Epithelial cell of proximal tubule (primary cell): Measurements from ENCODE around the gene AOPEP. TPM values are rescaled to one million over a fixed set of nuclear protein-coding genes. Genes with fewer than 3 reads are reported as not detected.

Experiments
- DNase-seq: peaks from one replicate; pipeline ENCODE4 v3.0.0-alpha.2; 2011; ENCODE audit warnings: low read depth
- H3K4me3 ChIP-seq: 2 replicates; pipeline ENCODE4 v1.5.1; 2011; ENCODE audit warnings: low read depth, mild to moderate bottlenecking, low read length
- total RNA-seq: library from RNA; depleted of rRNA; stranded (reverse); fragments of >200 nt; gene quantifications from 2 replicates; pipeline ENCODE4 v1.2.3, GENCODE V29; 2015
- TF ChIP-seq, protein P1 (sequence below): conservative IDR thresholded peaks from 2 replicates; pipeline ENCODE4 v1.5.1; 2012; ENCODE audit warnings: low read depth, mild to moderate bottlenecking, low read length

The AOPEP gene
- total RNA-seq, 1 donor from 2014 or later: 27.0 TPM

DNA sequence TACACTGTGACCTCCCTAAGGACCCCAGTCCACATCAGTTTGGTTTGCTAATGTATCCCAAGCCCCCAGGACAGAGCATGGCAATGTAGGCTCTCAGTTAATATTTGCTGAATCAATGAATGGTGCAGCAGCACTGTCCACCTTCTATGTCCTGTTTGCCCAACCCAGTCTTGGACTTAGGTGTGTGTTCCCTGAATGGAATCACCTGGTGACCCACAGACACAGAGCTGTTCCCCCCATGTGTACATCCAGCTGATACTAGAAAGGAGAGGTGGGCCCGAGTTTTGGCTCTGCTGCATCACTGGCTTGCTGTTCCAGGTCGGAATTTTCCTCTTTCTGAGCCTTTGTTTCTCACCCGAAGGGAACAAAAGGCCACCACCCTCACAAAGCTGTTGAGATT, 180.2 kb downstream of the AOPEP start:
- TF ChIP-seq, protein P1, sequence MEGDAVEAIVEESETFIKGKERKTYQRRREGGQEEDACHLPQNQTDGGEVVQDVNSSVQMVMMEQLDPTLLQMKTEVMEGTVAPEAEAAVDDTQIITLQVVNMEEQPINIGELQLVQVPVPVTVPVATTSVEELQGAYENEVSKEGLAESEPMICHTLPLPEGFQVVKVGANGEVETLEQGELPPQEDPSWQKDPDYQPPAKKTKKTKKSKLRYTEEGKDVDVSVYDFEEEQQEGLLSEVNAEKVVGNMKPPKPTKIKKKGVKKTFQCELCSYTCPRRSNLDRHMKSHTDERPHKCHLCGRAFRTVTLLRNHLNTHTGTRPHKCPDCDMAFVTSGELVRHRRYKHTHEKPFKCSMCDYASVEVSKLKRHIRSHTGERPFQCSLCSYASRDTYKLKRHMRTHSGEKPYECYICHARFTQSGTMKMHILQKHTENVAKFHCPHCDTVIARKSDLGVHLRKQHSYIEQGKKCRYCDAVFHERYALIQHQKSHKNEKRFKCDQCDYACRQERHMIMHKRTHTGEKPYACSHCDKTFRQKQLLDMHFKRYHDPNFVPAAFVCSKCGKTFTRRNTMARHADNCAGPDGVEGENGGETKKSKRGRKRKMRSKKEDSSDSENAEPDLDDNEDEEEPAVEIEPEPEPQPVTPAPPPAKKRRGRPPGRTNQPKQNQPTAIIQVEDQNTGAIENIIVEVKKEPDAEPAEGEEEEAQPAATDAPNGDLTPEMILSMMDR: no peak
- no peak for DNase-seq
- H3K4me3 ChIP-seq: no peak overlapping the region

DNA sequence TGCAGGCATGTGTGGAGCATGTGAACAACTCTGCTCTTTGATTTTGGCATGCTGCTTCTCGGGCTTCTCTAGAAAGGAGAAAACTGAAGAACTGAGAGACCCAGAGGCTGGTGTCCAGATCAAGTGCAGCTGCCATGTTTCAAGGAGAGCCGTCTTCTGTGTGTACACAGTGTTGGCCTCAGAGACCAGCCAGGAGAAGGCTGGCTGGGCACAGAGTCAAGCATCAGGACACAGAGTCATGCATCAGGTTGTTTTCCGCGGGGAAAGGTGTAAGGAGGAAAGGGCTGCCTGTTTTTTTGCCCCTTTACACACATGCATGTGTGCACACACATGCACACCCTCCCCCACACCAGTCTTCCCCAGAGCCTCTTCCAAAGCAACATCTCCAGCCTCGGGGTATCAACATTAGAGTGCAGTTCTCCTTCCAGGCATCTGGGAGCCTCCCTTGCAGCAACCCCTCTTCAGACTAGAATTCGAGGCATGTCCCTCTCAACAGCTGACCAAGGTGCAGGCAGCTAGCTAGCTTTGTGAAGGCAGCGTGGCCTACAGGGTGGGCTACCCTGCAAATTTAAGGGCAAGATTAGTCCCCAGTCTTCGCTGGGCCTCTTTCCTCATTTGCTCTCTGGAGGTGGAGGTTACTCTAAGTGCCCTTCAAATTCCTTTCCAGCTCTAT, 180.9 kb downstream of the AOPEP start:
- DNase-seq: no peak
- TF ChIP-seq, protein P1: no peak
- H3K4me3 ChIP-seq: no peak overlapping the region

GRCh38 chr9:94908011-94908563, 181.6 kb downstream of the AOPEP start:
- no peak for DNase-seq
- no peak overlapping the region for H3K4me3 ChIP-seq
- TF ChIP-seq, protein P1: no peak

GRCh38 chr9:94908583-94909249, 182.2 kb downstream of the AOPEP start:
- peak; percentile 66 for DNase-seq
- TF ChIP-seq, protein P1: no peak
- no peak overlapping the region for H3K4me3 ChIP-seq

- TF ChIP-seq, protein P1: no peak
- H3K4me3 ChIP-seq: no peak overlapping the region
- no peak for DNase-seq
Measured at GRCh38 chr9:94909250-94909894, 182.9 kb downstream of the AOPEP start.

- no peak overlapping the region for H3K4me3 ChIP-seq
- TF ChIP-seq, protein P1: no peak
- no peak for DNase-seq
Measured at GRCh38 chr9:94909965-94910730, 183.6 kb downstream of the AOPEP start.
